Measurements from ENCODE around the gene TTLL3.
"Not testable (repeated sequence)": the region's sequence is repeated elsewhere in the genome, so short reads cannot be mapped to it uniquely, and the experiment has no call there.

The TTLL3 gene

GRCh38 chr3:9866639-9867038, 56.6 kb downstream of the TTLL3 start:
- DNase-seq (ENCODE audit: low read depth): no peak

- no peak for DNase-seq (ENCODE audit: low read depth)
These were observed 57.0 kb downstream of the TTLL3 start for GRCh38 chr3:9867106-9867505.

- no peak for DNase-seq (ENCODE audit: low read depth)
These were observed 59.9 kb downstream of the TTLL3 start for GRCh38 chr3:9869955-9870354.

GRCh38 chr3:9870978-9871377, 60.9 kb downstream of the TTLL3 start:
- DNase-seq (ENCODE audit: low read depth): no peak

- DNase-seq (ENCODE audit: low read depth): not testable (repeated sequence)
These were observed 62.0 kb downstream of the TTLL3 start for GRCh38 chr3:9872067-9872466.

- DNase-seq (ENCODE audit: low read depth): no peak
These were observed 65.4 kb downstream of the TTLL3 start for GRCh38 chr3:9875448-9875847.

GRCh38 chr3:9876255-9876654, 66.2 kb downstream of the TTLL3 start:
- not testable (repeated sequence) for DNase-seq (ENCODE audit: low read depth)

GRCh38 chr3:9876991-9877390, 66.9 kb downstream of the TTLL3 start:
- no peak for DNase-seq (ENCODE audit: low read depth)

GRCh38 chr3:9878700-9879099, 68.6 kb downstream of the TTLL3 start:
- DNase-seq (ENCODE audit: low read depth): no peak

- DNase-seq (ENCODE audit: low read depth): no peak
These were observed 69.9 kb downstream of the TTLL3 start, which contains the start of gene CIDEC for GRCh38 chr3:9879830-9880549. CIDEC (minus strand) TSS chr3:9880253; CDS start chr3:9878486, 1,767 bp downstream.

GRCh38 chr3:9881441-9881840, 71.4 kb downstream of the TTLL3 start:
- DNase-seq (ENCODE audit: low read depth): no peak

- DNase-seq (ENCODE audit: low read depth): no peak
These were observed 73.9 kb downstream of the TTLL3 start for GRCh38 chr3:9883706-9884554.

GRCh38 chr3:9884555-9885165, 74.6 kb downstream of the TTLL3 start:
- DNase-seq (ENCODE audit: low read depth): no peak

All from T follicular helper cell (primary cell).